ENCODE results near the gene INPP5D.
"Not testable (repeated sequence)": the region's sequence is repeated elsewhere in the genome, so short reads cannot be mapped to it uniquely, and the experiment has no call there.

The INPP5D gene

DNA sequence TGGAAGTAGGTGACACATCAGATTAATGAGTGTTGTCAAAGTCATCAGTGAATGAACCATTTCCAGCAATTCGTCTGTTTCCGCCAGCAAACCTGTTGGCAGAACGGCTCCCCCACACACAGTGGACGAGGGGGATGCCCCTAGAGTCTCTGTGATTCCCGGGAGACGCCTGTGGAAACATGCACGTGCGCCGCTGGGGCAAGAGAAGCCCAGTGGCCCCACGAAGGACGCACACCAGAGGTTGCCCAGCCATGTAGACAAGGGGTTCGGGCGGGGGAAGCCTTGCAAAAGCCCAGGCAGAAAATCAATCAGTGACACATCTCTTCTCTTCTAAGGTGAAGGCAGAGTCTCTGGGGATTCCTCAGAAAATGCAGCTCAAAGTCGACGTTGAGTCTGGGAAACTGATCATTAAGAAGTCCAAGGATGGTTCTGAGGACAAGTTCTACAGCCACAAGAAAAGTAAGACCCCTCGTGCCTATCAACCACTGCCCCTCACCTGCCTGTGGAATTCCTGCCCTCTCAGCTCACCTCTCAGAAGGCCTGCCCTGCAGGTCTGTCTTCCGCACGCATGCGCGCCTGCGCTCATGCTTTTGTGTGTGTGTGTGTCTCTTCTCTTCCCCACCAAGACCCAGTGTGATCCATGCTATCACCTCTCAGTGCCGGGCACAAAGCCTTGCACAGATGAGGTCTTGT is 87.1 kb downstream of the INPP5D start:
- no peak for DNase-seq

DNA sequence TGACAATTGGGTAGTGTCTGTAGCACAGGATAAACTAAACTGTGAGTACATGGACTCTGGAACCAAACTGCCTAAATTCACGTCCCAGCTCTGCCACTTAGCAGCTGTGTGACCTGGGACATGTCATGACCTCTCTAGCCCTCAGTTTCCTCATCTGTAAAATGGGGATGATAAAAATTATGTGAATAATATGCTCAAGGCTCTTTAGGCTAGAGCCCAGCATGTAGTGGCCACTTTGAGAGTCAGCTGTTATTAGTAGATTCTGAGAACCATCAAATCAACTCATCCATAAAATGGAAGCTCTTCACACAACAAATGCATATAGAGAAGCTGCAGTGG is 87.7 kb downstream of the INPP5D start:
- DNase-seq: no peak

DNA sequence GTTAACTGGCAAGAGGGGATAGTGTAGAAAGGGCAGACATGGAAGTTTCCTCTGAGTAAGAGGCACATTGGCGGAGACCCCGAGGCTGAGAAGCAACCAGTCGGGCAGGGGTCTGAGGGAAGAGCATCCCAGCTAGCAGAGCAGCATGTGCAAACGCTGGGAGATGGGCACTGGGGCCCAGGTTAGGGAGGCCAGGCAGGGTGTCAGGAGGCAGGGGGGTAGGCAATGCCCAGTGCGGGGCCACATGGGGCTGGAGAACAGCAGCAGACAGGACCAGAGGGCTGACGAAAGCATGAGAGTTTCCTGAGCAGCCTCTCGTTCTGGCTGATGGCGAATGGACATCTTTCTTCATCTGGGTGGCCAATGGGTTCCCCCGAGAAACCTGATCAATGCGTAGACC is 88.2 kb downstream of the INPP5D start:
- no peak for DNase-seq

DNA sequence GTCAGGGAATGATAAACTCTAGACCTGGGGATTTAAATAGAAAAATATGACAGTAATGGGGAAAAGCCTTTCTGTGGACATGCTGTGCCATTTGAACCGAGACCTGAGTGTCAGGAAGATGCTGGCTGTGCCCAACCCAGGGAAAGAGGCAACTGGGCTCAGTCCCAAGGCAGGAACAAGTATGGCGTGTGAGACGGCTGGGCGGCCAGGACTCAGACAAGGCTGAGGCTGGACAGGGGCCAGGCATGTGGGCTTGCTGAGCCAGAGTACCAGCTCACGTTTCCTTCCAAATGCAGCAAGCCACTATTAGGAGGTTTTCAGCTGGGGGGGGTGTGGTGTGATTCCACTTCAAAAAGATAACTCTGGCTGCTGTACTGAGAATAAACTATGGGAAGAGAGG is 92.4 kb downstream of the INPP5D start:
- DNase-seq: peak; percentile 11

DNA sequence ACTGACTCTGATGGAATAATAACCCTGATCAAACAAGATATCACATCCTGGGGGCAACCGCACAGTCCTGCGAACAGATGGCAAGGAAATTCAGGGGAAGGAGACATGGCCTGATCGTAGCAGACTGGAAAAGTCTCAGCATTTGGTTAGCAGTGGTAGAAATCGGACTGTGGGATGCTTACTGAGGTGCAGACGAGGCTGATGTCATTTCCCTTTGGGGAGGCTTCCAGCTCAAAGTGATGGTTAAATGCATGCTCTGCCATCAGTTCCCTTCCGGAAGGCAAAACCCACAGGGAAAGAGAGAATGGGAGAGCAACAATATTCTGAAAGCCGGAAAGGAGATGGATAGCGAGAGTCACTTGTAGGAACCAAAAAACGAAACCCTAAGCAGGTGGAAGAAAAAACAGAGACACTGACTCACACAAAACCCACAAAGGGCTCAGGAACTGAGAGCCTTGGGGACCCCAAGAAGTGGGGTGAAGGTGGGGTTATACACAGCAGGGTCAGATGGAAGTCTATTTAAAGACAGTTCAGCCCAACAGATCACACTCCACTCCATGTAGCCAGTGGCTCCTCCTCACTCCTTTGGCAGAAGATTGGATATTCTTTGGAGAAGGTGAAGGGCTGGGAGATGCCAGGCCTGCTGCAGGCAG is 93.1 kb downstream of the INPP5D start:
- no peak for DNase-seq

DNA sequence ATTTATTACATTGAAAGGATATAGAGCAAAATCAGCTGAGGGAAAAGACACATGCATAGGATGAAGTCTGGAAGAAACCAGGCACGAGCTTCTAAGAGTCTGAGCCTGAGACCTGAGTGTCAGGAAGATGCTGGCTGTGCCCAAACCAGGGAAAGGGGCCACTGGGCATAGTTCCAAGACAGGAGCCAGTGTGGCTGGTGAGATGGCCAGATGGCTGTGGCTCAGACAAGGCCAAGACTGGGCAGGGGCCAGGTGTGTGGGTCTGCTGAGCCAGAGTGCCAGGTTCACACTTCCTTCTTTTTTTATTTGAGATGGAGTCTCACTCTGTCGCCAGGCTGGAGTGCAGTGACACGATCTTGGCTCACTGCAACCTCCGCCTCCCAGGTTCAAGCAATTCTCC is 95.9 kb downstream of the INPP5D start:
- DNase-seq: no peak

DNA sequence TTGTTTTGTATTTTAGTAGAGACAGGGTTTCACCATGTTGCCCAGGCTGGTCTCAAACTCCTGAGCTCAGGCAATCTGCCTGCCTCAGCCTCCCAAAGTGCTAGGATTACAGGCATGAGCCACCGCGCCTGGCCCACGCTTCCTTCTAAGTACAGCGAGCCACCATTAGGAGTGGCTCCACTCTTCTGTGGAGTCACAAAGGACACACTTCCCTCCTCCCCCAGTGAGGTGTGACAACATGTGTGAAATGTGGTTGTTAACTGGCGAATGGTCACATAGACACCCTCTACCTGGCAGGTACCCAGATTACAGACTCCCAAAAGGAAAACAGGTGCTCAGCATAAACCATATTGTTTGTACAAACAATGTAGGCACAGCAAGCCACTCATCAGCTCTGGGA is 96.3 kb downstream of the INPP5D start:
- not testable (repeated sequence) for DNase-seq

DNA sequence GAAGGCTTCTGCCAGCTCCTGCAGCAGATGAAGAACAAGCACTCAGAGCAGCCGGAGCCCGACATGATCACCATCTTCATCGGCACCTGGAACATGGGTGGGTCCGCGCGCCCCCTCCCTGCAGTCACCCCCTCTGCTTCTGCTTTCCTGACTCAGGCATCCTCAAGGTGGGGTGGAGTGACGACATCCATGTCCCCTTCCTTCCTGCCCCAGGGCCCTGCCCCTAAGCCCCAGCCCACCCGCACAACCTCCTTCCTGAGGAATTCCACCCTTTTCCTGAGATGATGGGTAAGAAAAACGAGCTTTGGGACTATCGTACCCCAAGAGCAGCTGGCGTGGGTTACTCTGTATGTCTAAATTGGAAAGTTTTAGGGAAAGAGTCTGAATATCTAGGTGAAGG is 101.6 kb downstream of the INPP5D start:
- DNase-seq: no peak

DNA sequence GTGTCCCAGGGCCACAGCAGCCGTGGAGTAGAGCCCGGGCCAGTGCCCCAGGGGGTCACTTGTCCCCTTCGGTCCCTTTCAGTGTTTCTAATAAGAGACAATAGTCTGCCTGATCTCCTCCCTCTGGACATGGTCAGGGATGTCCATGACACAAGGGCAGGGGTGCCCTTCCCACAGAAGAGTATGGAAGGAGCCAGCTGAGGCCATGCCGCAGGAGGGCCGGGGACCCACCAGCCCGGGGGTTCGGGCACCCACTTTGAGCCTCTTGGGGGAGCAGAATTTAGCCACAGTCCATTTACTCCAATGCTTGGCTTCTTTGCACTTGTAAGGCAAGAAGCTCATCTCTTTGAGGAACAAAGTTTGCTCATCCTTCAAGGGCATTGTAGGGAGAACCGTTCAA is 102.6 kb downstream of the INPP5D start:
- no peak for DNase-seq

DNA sequence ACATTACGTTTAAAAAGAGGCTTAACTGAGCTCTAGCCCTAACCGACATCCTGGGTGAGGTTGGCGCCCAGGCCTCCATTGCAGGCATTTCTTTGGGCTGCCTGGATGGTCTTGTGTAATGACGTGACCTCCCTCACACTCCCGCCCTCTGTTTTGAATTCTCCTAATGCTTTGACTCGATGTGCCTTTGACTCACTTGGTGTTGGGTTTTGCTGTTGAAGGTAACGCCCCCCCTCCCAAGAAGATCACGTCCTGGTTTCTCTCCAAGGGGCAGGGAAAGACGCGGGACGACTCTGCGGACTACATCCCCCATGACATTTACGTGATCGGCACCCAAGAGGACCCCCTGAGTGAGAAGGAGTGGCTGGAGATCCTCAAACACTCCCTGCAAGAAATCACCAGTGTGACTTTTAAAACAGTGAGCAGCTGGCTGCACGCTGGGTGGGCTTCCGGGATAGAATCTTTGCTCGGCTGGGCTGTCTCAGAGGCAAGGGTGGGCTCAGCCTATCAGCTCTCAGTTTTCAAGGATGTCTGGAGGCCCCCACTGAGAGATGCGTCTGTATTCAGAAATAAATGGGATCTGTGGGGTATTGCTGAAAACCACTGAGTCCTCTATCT is 103.5 kb downstream of the INPP5D start:
- peak; percentile 25 for DNase-seq

DNA sequence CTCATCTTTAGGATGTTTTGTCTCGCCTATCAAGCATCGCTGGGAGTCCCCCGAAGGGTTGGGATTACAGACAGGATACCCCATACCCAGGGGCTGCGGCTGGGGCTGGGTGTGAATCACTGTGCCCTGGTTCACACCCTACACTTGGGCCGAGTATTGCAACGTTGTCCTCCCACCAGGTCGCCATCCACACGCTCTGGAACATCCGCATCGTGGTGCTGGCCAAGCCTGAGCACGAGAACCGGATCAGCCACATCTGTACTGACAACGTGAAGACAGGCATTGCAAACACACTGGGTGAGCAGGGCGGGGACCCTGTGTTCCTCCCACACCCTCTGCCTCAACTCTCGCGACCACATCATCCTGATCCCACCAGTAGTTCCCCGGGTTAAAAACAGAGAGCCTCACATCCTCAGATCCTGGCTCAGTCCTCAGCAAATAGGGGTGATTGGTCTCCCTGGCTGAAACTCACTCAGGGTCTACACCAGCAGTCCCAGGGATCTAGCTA is 104.0 kb downstream of the INPP5D start:
- no peak for DNase-seq

DNA sequence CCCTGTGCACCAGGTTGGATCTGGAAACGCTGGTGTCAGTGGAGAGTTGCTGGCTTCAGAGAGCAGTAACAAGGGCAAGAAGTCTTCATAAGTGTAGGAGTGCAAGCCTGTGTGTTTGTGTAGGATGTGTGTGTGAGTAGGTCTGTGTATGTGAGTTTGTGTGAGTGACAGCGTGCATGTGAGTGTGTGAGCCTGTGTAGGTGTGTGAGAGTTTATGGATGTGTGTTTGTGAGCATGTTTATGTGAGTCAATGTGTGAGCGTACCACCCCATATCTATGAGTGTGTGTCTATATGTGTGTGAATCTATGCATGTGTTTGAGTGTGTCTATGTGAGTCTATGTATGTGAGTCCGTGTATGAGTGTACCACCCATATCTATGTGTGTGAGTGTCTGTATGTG is 104.8 kb downstream of the INPP5D start:
- DNase-seq: no peak

DNA sequence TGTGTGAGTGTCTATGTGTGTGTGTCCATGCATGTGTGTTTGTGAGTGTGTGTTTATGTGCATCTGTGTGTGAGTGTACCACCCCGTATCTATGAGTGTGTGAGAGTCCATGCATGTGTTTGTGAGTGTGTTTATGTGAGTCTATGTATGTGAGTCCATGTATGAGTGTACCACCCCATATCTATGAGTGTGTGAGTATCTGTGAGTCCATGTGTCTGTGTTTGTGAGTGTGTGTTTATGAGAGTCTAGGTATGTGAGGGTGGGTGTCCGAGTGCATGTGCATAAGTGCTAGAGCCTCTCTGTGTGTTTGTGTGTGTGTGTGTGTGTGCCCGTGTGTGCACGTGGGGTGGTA is 105.4 kb downstream of the INPP5D start:
- DNase-seq: no peak

DNA sequence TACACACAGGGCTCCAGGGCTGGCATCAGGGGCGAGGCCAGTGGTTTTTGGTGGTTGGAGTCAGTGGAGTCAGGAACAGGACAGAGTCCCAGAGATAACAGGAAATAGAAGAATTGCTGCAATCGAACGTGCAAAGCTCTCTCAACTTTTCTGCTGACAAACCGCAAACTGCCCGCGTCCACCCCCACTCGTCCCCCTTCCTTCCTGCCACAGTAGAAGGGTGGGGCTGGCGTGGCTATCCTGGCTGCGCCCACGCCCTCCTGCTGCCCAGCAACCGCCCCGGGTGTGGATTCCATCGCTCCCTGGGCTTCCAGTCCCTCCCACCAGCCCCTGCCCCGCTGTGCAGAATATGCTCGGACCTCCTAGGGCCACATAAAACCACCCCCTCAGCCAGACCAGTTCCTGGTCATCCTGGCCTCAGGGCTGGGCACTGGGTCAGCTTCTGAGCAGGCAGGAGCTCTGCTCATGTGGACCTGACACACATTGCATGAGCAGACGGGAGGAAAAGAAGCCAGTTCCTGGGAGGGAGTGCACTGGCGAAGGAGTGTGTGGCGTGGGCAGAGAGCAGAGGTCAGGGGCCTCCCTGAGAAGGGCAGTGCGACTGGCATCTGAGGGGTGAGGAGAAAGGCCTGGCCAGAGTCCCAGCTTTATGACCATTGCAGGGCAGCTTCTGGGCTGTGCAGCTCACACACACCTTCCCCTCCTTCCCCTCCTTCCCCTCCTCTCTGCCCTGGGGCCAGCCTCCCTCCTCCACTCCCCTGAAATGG is 105.9 kb downstream of the INPP5D start:
- DNase-seq: no peak

DNA sequence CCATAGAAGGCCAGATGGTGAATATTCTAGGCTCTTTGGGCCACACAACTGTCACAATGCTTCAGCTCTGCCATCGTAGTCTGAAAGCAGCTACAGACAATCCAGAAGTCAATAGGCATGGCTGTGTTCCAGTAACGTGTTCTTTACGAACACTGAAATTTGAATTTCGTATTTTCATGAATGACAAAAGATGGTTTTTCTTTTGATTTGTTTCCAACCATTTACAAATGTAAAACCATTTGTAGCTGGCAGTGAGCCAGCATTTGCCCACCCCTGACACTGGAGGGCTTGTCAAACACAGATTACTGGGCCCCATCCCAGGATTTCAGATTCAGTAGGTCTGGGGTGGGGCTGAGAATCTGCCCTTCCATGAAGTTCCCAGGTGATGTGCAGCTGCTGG is 108.3 kb downstream of the INPP5D start:
- no peak for DNase-seq

DNA sequence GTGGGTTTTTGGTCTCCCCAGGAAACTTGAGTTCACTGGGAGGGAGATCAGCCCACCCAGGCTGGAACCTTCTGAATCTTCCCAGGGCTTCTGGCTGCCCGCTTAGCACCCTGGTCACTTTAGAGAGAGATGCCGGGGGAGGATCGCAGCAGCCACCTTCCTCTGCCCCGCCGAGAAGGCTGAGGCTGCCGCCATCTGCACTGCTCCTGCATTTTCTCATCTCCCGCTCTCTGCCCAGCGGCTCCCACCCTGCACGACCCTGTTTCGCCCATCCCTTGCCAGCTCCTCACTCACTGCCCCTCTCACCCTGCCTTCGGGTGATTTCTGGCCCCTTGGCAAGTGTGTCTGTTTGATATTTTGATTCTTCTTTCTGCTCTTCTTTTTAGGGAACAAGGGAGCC is 108.8 kb downstream of the INPP5D start:
- no peak for DNase-seq

DNA sequence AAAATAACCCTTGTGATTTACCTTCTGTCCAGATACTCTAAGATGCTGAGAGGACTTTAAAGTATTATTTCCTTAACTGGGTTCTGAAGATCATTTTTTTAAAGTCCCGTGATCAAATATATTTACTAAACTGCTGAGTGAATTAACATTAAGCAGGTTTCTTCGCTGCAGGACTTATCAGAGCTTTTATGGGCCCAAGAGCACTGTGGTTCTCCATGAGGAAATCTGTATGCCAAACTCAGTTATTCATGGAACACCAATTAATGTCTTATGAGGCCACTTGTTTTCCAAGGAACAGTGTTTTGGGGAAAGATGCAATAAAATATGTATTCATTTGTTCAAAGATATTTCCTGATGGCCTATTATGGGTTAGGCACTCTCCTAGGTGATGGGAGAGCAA is 111.2 kb downstream of the INPP5D start:
- no peak for DNase-seq

DNA sequence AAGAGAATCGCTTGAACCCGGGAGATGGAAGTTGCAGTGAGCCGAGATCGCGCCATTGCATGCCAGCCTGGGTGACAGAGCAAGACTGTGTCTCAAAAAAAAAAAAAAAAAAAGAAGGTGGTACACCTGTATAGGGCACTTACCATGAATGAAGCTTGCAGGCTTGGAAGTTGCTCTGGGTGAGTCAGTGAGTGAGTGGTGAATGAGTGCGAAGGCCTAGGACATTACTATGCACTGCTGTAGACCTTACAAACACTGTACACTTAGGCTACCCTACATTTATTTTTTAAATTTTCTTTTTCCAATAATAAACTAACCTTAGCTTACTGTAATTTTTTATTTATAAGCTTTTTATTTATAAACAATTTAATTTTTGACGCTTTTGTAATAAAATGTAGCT is 113.0 kb downstream of the INPP5D start:
- no peak for DNase-seq

DNA sequence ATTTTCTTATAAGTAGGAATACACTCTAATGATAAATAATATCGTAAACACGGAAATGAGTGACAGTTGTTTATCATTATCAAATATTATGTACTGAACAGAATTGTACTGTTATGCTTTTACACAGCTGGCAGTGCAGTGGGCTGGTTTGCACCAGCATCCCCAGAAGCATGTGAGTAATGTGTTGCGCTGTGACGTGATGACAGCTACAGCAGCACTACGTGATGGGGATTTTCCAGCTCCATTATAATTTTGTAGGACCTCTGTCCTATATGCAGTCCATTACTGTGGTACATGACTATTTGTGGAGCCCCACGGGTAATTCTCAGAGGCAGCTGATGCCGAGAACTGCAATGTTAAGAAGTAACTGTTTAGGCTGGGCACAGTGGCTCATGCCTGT is 114.0 kb downstream of the INPP5D start:
- no peak for DNase-seq

DNA sequence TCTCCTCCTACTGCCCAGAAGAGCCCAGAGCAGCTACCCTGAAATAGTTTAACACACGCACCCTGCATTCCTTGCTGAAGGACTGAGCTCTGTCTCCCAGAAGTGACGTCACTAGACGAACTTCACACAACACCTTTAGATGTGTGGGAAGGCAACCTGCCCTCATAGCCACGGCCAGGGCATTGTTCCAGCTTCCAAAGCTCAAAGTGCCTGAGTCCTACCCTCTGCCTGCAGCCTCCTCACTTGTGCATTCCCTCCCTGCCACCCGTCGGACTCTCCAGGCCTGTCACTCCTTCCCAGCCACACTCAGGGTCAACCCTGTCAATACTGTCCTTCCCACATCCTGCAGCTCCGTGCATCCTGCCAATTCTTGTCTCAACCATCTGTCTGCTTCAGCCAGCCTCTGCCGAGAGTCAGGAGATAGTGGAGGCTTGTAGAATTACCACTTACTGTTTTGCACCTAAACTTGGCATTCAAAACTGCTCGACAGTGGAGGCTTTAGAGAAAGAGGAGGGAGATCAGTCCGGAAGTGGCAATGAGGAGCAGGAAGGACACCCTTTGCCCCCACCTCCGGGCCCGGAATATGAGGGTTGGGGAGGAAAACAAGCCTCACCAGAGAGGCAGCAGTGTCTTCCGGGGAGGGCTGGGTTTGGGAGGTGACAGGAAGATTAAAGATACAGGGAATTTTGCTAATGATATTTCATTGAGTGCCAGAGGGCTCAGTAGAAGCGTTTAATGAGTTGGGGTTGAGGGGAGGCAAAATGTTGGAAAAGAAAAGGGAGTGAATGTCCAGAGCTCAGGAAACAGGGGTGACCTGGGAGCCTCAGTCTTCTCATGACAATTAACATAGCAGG is 119.1 kb downstream of the INPP5D start:
- DNase-seq: no peak

DNA sequence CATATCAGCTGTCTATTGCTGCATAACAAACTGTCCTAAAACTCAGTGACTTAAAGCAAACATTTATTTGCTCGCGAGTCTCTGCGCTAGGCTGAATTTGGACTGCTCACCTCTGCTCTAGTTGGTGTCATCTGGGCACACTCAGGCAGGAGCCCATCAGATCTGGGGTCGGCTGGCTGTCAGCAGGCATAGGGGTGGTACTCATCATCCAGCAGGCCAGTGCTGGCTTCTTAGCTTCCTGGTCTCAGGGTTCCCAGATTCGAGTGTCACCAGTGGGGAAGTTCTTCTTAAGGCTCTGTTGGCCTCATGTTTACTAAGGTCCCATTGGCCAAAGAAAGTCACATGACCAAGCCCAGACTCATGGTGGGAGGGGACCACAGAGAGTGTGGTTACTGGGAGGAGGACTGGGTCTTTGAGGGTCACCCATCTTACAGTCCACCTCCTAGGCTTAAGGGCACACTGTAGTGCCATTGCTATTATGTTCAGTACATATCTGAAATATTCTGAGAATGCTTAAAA is 119.8 kb downstream of the INPP5D start:
- no peak for DNase-seq

DNA sequence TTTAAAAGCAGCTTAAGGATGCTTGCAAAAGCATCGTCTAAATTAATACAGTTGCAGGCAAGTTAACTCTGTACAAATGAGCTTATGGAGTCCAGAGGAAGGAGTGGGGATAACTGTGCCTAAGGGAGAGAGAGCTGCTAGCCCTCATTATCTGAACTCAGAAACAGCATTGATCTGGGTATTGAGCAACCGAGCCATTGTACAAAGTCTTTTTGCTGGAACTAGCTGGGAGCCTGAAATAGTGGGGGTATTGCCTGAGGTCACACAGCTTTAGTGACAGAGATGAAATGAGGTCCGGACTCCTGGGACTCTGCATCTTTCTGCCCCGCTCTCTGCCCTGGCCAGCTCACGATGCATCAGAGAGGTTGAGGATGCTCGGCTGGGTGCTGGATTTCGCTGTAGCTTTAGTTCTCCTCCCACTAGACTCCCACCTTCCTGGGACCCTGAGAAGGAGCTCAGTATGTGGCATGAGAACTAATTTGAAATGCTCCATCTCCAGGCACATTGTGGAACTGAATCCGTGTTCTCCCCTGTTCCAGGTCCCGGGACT is 123.8 kb downstream of the INPP5D start:
- DNase-seq: no peak
